ENCODE measurements around the gene C22orf15. TPM values are rescaled to one million over a fixed set of nuclear protein-coding genes. Genes with fewer than 3 reads are reported as not detected.

C22orf15 gene
- total RNA-seq, 1 experiment from 2014 or later = 2.0 TPM

- no peaks in the 10 kb centered on the region for H3K27me3 ChIP-seq (replicated peaks; ENCODE audit: insufficient read depth, low read depth, low read length, poor library complexity)
- no peak overlapping the region for H3K27ac ChIP-seq (ENCODE audit: low read depth, low read length, poor library complexity, severe bottlenecking)
- H3K9me3 ChIP-seq (ENCODE audit: low read depth, low read length, poor library complexity, severe bottlenecking) = no peaks in the 10 kb centered on the region
- CTCF ChIA-PET = no interaction called here
- intact Hi-C loops (cut with micrococcal nuclease; ENCODE audit: unreplicated experiment) = no loop called here
- TF ChIP-seq, protein P1, sequence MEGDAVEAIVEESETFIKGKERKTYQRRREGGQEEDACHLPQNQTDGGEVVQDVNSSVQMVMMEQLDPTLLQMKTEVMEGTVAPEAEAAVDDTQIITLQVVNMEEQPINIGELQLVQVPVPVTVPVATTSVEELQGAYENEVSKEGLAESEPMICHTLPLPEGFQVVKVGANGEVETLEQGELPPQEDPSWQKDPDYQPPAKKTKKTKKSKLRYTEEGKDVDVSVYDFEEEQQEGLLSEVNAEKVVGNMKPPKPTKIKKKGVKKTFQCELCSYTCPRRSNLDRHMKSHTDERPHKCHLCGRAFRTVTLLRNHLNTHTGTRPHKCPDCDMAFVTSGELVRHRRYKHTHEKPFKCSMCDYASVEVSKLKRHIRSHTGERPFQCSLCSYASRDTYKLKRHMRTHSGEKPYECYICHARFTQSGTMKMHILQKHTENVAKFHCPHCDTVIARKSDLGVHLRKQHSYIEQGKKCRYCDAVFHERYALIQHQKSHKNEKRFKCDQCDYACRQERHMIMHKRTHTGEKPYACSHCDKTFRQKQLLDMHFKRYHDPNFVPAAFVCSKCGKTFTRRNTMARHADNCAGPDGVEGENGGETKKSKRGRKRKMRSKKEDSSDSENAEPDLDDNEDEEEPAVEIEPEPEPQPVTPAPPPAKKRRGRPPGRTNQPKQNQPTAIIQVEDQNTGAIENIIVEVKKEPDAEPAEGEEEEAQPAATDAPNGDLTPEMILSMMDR (conservative IDR thresholded peaks at IDR 0.05; ENCODE audit: low read depth, low read length) = no peak
- TF ChIP-seq EZH2 (IDR thresholded peaks at IDR 0.05; ENCODE audit: borderline replicate concordance, low read depth, low read length, poor library complexity, severe bottlenecking) = no peak
- DNase-seq (ENCODE audit: low spot score) = no peak
- POLR2A ChIA-PET (ENCODE audit: low non-redundant PET) = no interaction called here
- H3K36me3 ChIP-seq (ENCODE audit: insufficient read depth, low read length, poor library complexity, severe bottlenecking) = no peaks in the 10 kb centered on the region
- peaks cover 7% of the 10 kb centered on the region for H3K4me1 ChIP-seq (ENCODE audit: insufficient read depth, low read length, poor library complexity, severe bottlenecking)
- no TSS peak for BruUV-seq (replicated peaks)
- H3K4me3 ChIP-seq (ENCODE audit: low read depth, low read length, poor library complexity, severe bottlenecking) = no peak overlapping the region
These were observed 20.7 kb downstream of the C22orf15 start for GRCh38 chr22:23783265-23784150.

DNA sequence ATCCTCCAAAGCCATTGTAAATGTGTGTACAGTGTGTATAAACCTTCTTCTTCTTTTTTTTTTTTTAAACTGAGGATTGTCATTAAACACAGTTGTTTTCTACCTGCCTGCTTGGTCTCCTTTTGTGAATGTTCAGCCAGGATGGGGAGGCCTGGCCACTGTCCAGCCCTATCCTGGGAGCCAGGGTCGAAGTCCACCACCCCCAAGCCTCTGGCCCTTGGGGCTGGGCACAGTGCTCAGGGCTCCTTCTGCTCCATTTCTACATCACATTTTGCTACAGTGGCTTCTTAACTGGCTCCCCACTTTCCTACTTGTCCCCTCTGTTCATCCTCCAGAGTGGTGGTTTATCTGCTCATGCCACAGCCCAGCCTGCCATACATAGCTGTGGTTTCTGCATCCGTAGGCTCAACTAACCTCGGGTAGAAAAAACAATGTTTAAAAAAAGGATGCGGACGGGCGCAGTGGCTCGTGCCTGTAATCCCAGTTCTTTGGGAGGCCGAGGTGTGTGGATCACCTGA, 21.5 kb downstream of the C22orf15 start:
- H3K36me3 ChIP-seq (ENCODE audit: insufficient read depth, low read length, poor library complexity, severe bottlenecking) = no peaks in the 10 kb centered on the region
- ChIA-PET POLR2A (ENCODE audit: low non-redundant PET) (no interaction called here), CTCF (no interaction called here)
- peaks cover 11% of the 10 kb centered on the region for H3K4me1 ChIP-seq (ENCODE audit: insufficient read depth, low read length, poor library complexity, severe bottlenecking)
- no peak for DNase-seq (ENCODE audit: low spot score)
- no TSS peak for BruUV-seq (replicated peaks)
- TF ChIP-seq, protein P1 (conservative IDR thresholded peaks at IDR 0.05; ENCODE audit: low read depth, low read length) = no peak
- no peak for TF ChIP-seq EZH2 (IDR thresholded peaks at IDR 0.05; ENCODE audit: borderline replicate concordance, low read depth, low read length, poor library complexity, severe bottlenecking)
- intact Hi-C loops (cut with micrococcal nuclease; ENCODE audit: unreplicated experiment) = no loop called here
- no peaks in the 10 kb centered on the region for H3K9me3 ChIP-seq (ENCODE audit: low read depth, low read length, poor library complexity, severe bottlenecking)
- H3K27ac ChIP-seq (ENCODE audit: low read depth, low read length, poor library complexity, severe bottlenecking) = no peak overlapping the region
- H3K4me3 ChIP-seq (ENCODE audit: low read depth, low read length, poor library complexity, severe bottlenecking) = no peak overlapping the region
- H3K27me3 ChIP-seq (replicated peaks; ENCODE audit: insufficient read depth, low read depth, low read length, poor library complexity) = no peaks in the 10 kb centered on the region

DNA sequence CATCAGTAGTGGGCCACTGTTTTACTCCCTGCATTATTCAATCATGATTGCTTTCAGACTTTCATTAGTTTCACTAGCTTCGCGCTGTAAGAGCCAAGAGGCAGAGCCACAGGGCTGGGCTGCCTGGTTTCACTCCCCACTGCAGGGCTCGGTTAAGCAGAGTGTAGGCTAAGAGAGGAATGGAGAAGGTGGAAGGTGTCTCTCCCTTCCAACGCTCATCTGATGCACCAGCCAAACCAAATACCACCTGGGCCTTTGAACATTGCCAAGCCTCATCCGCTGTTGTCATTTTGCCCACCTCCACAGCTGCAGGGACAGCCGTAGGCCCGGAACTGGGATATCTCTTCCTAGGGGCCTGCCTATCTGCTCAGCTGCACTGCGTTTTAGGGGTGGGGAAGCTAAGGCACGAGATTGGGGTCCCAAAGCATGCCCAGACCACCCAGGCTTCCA, 23.5 kb downstream of the C22orf15 start:
- TSS peak; percentile 88 for BruUV-seq (replicated peaks)

More for the DNA sequence above, 23.5 kb downstream of the C22orf15 start:
- Histone ChIP-seq H3K36me3 (ENCODE audit: insufficient read depth, low read length, poor library complexity, severe bottlenecking) (peaks cover under 1% of the 10 kb centered on the region), H3K9me3 (ENCODE audit: low read depth, low read length, poor library complexity, severe bottlenecking) (no peaks in the 10 kb centered on the region), H3K4me1 (ENCODE audit: insufficient read depth, low read length, poor library complexity, severe bottlenecking) (peaks cover 11% of the 10 kb centered on the region), H3K27me3 (replicated peaks; ENCODE audit: insufficient read depth, low read depth, low read length, poor library complexity) (no peaks in the 10 kb centered on the region), H3K27ac (ENCODE audit: low read depth, low read length, poor library complexity, severe bottlenecking) (peak overlapping the region; percentile 100), H3K4me3 (ENCODE audit: low read depth, low read length, poor library complexity, severe bottlenecking) (peak overlapping the region; percentile 92)
- ChIA-PET CTCF (interaction anchor here (0.7 kb wide), 1 partner anchor 14 kb away, joined by 9 read pairs; the partner anchor contains the start of gene MMP11), POLR2A (ENCODE audit: low non-redundant PET) (no interaction called here)
- no peak for TF ChIP-seq EZH2 (IDR thresholded peaks at IDR 0.05; ENCODE audit: borderline replicate concordance, low read depth, low read length, poor library complexity, severe bottlenecking)
- TF ChIP-seq, protein P1 (conservative IDR thresholded peaks at IDR 0.05; ENCODE audit: low read depth, low read length) = no peak
- DNase-seq (ENCODE audit: low spot score) = no peak
- intact Hi-C loops (cut with micrococcal nuclease; ENCODE audit: unreplicated experiment) = no loop called here
